T-helper 1 cell treated with Interleukin-12 subunit alpha and Interleukin-12 subunit beta and Interleukin-4 antibody, amounts not matched to agents 30 μg/mL and 1 μg/mL, for 36 hours (primary cell): ENCODE data around the gene TRNP1.

Experiments used
- H3K27ac Mint-ChIP-seq: one replicate; pipeline ENCODE4 v1.8.0; 2021; ENCODE audit warnings: mild to moderate bottlenecking, mixed read lengths
- H3K27me3 Mint-ChIP-seq: one replicate; pipeline ENCODE4 v1.8.0; 2021; ENCODE audit warnings: low read depth, mixed read lengths
- H3K36me3 Mint-ChIP-seq: one replicate; pipeline ENCODE4 v1.8.0; 2021; ENCODE audit warnings: low read depth, mixed read lengths
- H3K4me1 Mint-ChIP-seq: one replicate; pipeline ENCODE4 v1.8.0; 2021; ENCODE audit warnings: low read depth, mixed read lengths
- H3K4me3 Mint-ChIP-seq: one replicate; pipeline ENCODE4 v1.8.0; 2021; ENCODE audit warnings: mild to moderate bottlenecking, moderate library complexity, mixed read lengths
- H3K9me3 Mint-ChIP-seq: one replicate; pipeline ENCODE4 v1.8.0; 2021; ENCODE audit warnings: mixed read lengths

The TRNP1 gene

GRCh38 chr1:27003745-27004470 lies 10.4 kb downstream of the TRNP1 start:
- Mint-ChIP-seq H3K4me3 (no peak overlapping the region), H3K27ac (no peak overlapping the region), H3K36me3 (no peaks in the 10 kb centered on the region)

GRCh38 chr1:27004471-27005165 lies 11.1 kb downstream of the TRNP1 start:
- Mint-ChIP-seq H3K9me3 (no peaks in the 10 kb centered on the region), H3K4me1 (no peaks in the 10 kb centered on the region), H3K27me3 (peaks cover 12% of the 10 kb centered on the region), H3K27ac (no peak overlapping the region), H3K36me3 (no peaks in the 10 kb centered on the region), H3K4me3 (no peak overlapping the region)

More at GRCh38 chr1:27003745-27004470, 10.4 kb downstream of the TRNP1 start:
- H3K9me3 Mint-ChIP-seq: no peaks in the 10 kb centered on the region
- H3K27me3 Mint-ChIP-seq: peaks cover 12% of the 10 kb centered on the region
- H3K4me1 Mint-ChIP-seq: no peaks in the 10 kb centered on the region

GRCh38 chr1:27005166-27005530 lies 11.7 kb downstream of the TRNP1 start:
- Mint-ChIP-seq H3K27me3 (peaks cover 11% of the 10 kb centered on the region), H3K27ac (no peak overlapping the region), H3K4me3 (no peak overlapping the region), H3K36me3 (no peaks in the 10 kb centered on the region), H3K4me1 (no peaks in the 10 kb centered on the region), H3K9me3 (no peaks in the 10 kb centered on the region)

GRCh38 chr1:27005648-27006496 lies 12.4 kb downstream of the TRNP1 start:
- Mint-ChIP-seq H3K27me3 (peaks cover 10% of the 10 kb centered on the region), H3K4me3 (no peak overlapping the region), H3K4me1 (no peaks in the 10 kb centered on the region), H3K9me3 (no peaks in the 10 kb centered on the region), H3K27ac (no peak overlapping the region), H3K36me3 (no peaks in the 10 kb centered on the region)

GRCh38 chr1:27006683-27007082 lies 13.2 kb downstream of the TRNP1 start:
- Mint-ChIP-seq H3K4me1 (no peaks in the 10 kb centered on the region), H3K9me3 (no peaks in the 10 kb centered on the region), H3K4me3 (no peak overlapping the region), H3K27ac (no peak overlapping the region), H3K27me3 (peaks cover 15% of the 10 kb centered on the region), H3K36me3 (no peaks in the 10 kb centered on the region)

GRCh38 chr1:27007909-27008582 lies 14.6 kb downstream of the TRNP1 start:
- Mint-ChIP-seq H3K4me3 (no peak overlapping the region), H3K9me3 (no peaks in the 10 kb centered on the region), H3K27ac (no peak overlapping the region), H3K4me1 (peaks cover 3% of the 10 kb centered on the region), H3K36me3 (no peaks in the 10 kb centered on the region), H3K27me3 (peaks cover 26% of the 10 kb centered on the region)

- no peak overlapping the region for H3K27ac Mint-ChIP-seq
- H3K36me3 Mint-ChIP-seq: no peaks in the 10 kb centered on the region
- H3K4me1 Mint-ChIP-seq: peaks cover 3% of the 10 kb centered on the region
- H3K9me3 Mint-ChIP-seq: no peaks in the 10 kb centered on the region
- H3K4me3 Mint-ChIP-seq: no peak overlapping the region
- peaks cover 27% of the 10 kb centered on the region for H3K27me3 Mint-ChIP-seq
Measured at GRCh38 chr1:27009601-27010197, 16.2 kb downstream of the TRNP1 start.

- H3K27ac Mint-ChIP-seq: no peak overlapping the region
- H3K36me3 Mint-ChIP-seq: no peaks in the 10 kb centered on the region
Measured at GRCh38 chr1:27010226-27010994, 16.9 kb downstream of the TRNP1 start.

GRCh38 chr1:27011058-27011764 lies 17.7 kb downstream of the TRNP1 start:
- H3K4me1 Mint-ChIP-seq: peaks cover 3% of the 10 kb centered on the region
- no peak overlapping the region for H3K4me3 Mint-ChIP-seq
- no peaks in the 10 kb centered on the region for H3K36me3 Mint-ChIP-seq
- H3K9me3 Mint-ChIP-seq: no peaks in the 10 kb centered on the region
- peaks cover 31% of the 10 kb centered on the region for H3K27me3 Mint-ChIP-seq
- no peak overlapping the region for H3K27ac Mint-ChIP-seq

More at GRCh38 chr1:27010226-27010994, 16.9 kb downstream of the TRNP1 start:
- Mint-ChIP-seq H3K4me1 (peaks cover 3% of the 10 kb centered on the region), H3K4me3 (no peak overlapping the region), H3K27me3 (peaks cover 30% of the 10 kb centered on the region), H3K9me3 (no peaks in the 10 kb centered on the region)

- no peak overlapping the region for H3K27ac Mint-ChIP-seq
- no peaks in the 10 kb centered on the region for H3K36me3 Mint-ChIP-seq
- H3K27me3 Mint-ChIP-seq: peaks cover 36% of the 10 kb centered on the region
- peaks cover 3% of the 10 kb centered on the region for H3K4me1 Mint-ChIP-seq
- H3K4me3 Mint-ChIP-seq: no peak overlapping the region
- no peaks in the 10 kb centered on the region for H3K9me3 Mint-ChIP-seq
Measured at GRCh38 chr1:27011976-27012563, 18.6 kb downstream of the TRNP1 start.

GRCh38 chr1:27015260-27015659 lies 21.8 kb downstream of the TRNP1 start:
- peaks cover 35% of the 10 kb centered on the region for H3K27me3 Mint-ChIP-seq
- no peaks in the 10 kb centered on the region for H3K36me3 Mint-ChIP-seq

GRCh38 chr1:27016376-27016775 lies 22.9 kb downstream of the TRNP1 start:
- Mint-ChIP-seq H3K27me3 (peaks cover 27% of the 10 kb centered on the region), H3K36me3 (no peaks in the 10 kb centered on the region), H3K27ac (no peak overlapping the region), H3K4me1 (peaks cover 3% of the 10 kb centered on the region), H3K9me3 (no peaks in the 10 kb centered on the region), H3K4me3 (no peak overlapping the region)

More at GRCh38 chr1:27015260-27015659, 21.8 kb downstream of the TRNP1 start:
- no peak overlapping the region for H3K27ac Mint-ChIP-seq
- peaks cover 3% of the 10 kb centered on the region for H3K4me1 Mint-ChIP-seq
- no peaks in the 10 kb centered on the region for H3K9me3 Mint-ChIP-seq
- no peak overlapping the region for H3K4me3 Mint-ChIP-seq
